IMR-90 (cell line): ENCODE data around the gene PLEKHB1. TPM values are rescaled to one million over a fixed set of nuclear protein-coding genes. Genes with fewer than 3 reads are reported as not detected.

Source experiments
- ATAC-seq: fragments of 200-7000 bp; cut with Tn5 transposase; 2 replicates; pipeline ENCODE4 v1.9.1; 2020; ENCODE audit warnings: low read depth, mild to moderate bottlenecking, moderate library complexity
- BruUV-seq: library from RNA; stranded (reverse); fragments of 400-500 nt; replicated peaks from 2 replicates; lab custom pipeline; 2021; lab: Mats Ljungman, UMichigan
- CTCF ChIA-PET: fragments of 300-600 bp; formaldehyde crosslinking; extraction: SDS; loops from one replicate; lab custom pipeline; 2021; ENCODE audit warnings: antibody characterized with exemption; lab: Yijun Ruan, JAX
- POLR2A ChIA-PET: fragments of 300-600 bp; sonication (Branson Sonifier 250); formaldehyde crosslinking; loops from one replicate; lab custom pipeline; 2022; ENCODE audit warnings: antibody characterized with exemption; ENCODE audit not compliant: unreplicated experiment; lab: Charles Lee
- DNase-seq: peaks from one replicate; pipeline ENCODE4 v3.0.0; 2013
- H2AFZ ChIP-seq: replicated peaks from 2 replicates; pipeline ENCODE3; 2013; ENCODE audit warnings: low read length, mild to moderate bottlenecking; ENCODE audit not compliant: poor library complexity
- H2AK5ac ChIP-seq: 2 replicates; pipeline ENCODE4 v1.6.1; 2013; ENCODE audit warnings: low read depth, low read length, inconsistent platforms
- H2AK9ac ChIP-seq: replicated peaks from 2 replicates; pipeline ENCODE3; 2013; ENCODE audit warnings: mild to moderate bottlenecking, low read depth, low read length, moderate library complexity; ENCODE audit not compliant: poor library complexity
- H2BK120ac ChIP-seq: 2 replicates; pipeline ENCODE4 v1.6.1; 2013; ENCODE audit warnings: low read depth, low read length, inconsistent platforms
- H2BK15ac ChIP-seq: 3 replicates; pipeline ENCODE4 v1.6.1; 2013; ENCODE audit warnings: low read depth, low read length, inconsistent platforms
- H2BK20ac ChIP-seq: 2 replicates; pipeline ENCODE4 v1.6.1; 2013; ENCODE audit warnings: low read depth, mild to moderate bottlenecking, inconsistent platforms, low read length, moderate library complexity
- H2BK5ac ChIP-seq: 2 replicates; pipeline ENCODE4 v1.6.1; 2013; ENCODE audit warnings: mild to moderate bottlenecking, low read depth, low read length, inconsistent platforms; ENCODE audit not compliant: poor library complexity, severe bottlenecking
- H3K14ac ChIP-seq: replicated peaks from 2 replicates; pipeline ENCODE4 v1.6.1; 2013; ENCODE audit warnings: low read depth, low read length, inconsistent platforms
- H3K18ac ChIP-seq: 2 replicates; pipeline ENCODE4 v1.6.1; 2013; ENCODE audit warnings: low read depth, low read length, control low read depth
- H3K23ac ChIP-seq: 2 replicates; pipeline ENCODE4 v1.6.1; 2013; ENCODE audit warnings: low read depth, low read length, inconsistent platforms
- H3K27ac ChIP-seq: 2 replicates; pipeline ENCODE4 v1.5.1; 2013; ENCODE audit warnings: mild to moderate bottlenecking, control low read depth, low read length; ENCODE audit not compliant: insufficient read depth
- H3K27me3 ChIP-seq: 2 replicates; pipeline ENCODE4 v1.6.1; 2013; ENCODE audit warnings: low read length; ENCODE audit not compliant: control insufficient read depth, insufficient read depth
- H3K36me3 ChIP-seq: 2 replicates; pipeline ENCODE4 v1.6.1; 2013; ENCODE audit warnings: low read length, mixed read lengths; ENCODE audit not compliant: control insufficient read depth, insufficient read depth
- H3K4ac ChIP-seq: 2 replicates; pipeline ENCODE4 v1.6.1; 2013; ENCODE audit warnings: low read depth, low read length, inconsistent platforms
- H3K4me1 ChIP-seq: 2 replicates; pipeline ENCODE4 v1.6.1; 2013; ENCODE audit warnings: low read length, mixed read lengths; ENCODE audit not compliant: control insufficient read depth, insufficient read depth
- H3K4me2 ChIP-seq: 2 replicates; pipeline ENCODE4 v1.6.1; 2013; ENCODE audit warnings: low read depth, mild to moderate bottlenecking, control low read depth, low read length, moderate library complexity
- H3K4me3 ChIP-seq: 2 replicates; pipeline ENCODE4 v1.5.1; 2013; ENCODE audit warnings: low read depth, mild to moderate bottlenecking, control low read depth, low read length, moderate library complexity; ENCODE audit not compliant: insufficient read depth
- H3K56ac ChIP-seq: 2 replicates; pipeline ENCODE4 v1.6.1; 2013; ENCODE audit warnings: low read length, inconsistent platforms; ENCODE audit not compliant: insufficient read depth; ENCODE audit errors: extremely low read depth
- H3K79me1 ChIP-seq, 2 experiments: 2 replicates each; pipeline ENCODE4 v1.6.1; 2013; ENCODE audit warnings: low read length in 2 of 2, inconsistent platforms in 1 of 2, low read depth in 1 of 2
- H3K9ac ChIP-seq: 2 replicates; pipeline ENCODE4 v1.6.1; 2013; ENCODE audit warnings: low read depth, low read length, control low read depth
- H3K9me1 ChIP-seq: 2 replicates; pipeline ENCODE4 v1.6.1; 2013; ENCODE audit warnings: low read length, inconsistent platforms; ENCODE audit not compliant: insufficient read depth
- H3K9me3 ChIP-seq: 2 replicates; pipeline ENCODE4 v1.6.1; 2013; ENCODE audit warnings: low read length; ENCODE audit not compliant: control insufficient read depth, insufficient read depth
- H4K20me1 ChIP-seq: 2 replicates; pipeline ENCODE4 v1.6.1; 2013; ENCODE audit warnings: low read length, inconsistent platforms; ENCODE audit not compliant: insufficient read depth
- H4K5ac ChIP-seq: 2 replicates; pipeline ENCODE4 v1.6.1; 2013; ENCODE audit warnings: mild to moderate bottlenecking, low read depth, low read length, control low read depth
- H4K8ac ChIP-seq, 2 experiments: 2 replicates each; pipeline ENCODE4 v1.6.1; 2013; ENCODE audit warnings: low read depth in 2 of 2, low read length in 2 of 2, control low read depth in 1 of 2, inconsistent platforms in 1 of 2
- H4K91ac ChIP-seq: 2 replicates; pipeline ENCODE4 v1.6.1; 2013; ENCODE audit warnings: low read depth, low read length, inconsistent platforms; ENCODE audit not compliant: insufficient read depth
- CEBPB ChIP-seq: IDR thresholded peaks from 2 replicates; pipeline ENCODE4 v1.6.1; 2012; ENCODE audit warnings: low read depth, low read length, improper control_type of control experiment
- FOS ChIP-seq: fragments of 150-350 bp; IDR thresholded peaks from 2 replicates; pipeline ENCODE4 v1.6.1; 2016; ENCODE audit warnings: low read depth, low read length
- MAFK ChIP-seq: IDR thresholded peaks from 2 replicates; pipeline ENCODE4 v1.6.1; 2012; ENCODE audit warnings: low read depth, low read length, improper control_type of control experiment
- NFE2L2 ChIP-seq: fragments of 150-350 bp; IDR thresholded peaks from 2 replicates; pipeline ENCODE4 v1.6.1; 2016; ENCODE audit warnings: low read depth, mild to moderate bottlenecking, low read length
- RCOR1 ChIP-seq: IDR thresholded peaks from 2 replicates; pipeline ENCODE4 v1.6.1; 2012; ENCODE audit warnings: mild to moderate bottlenecking, low read length, improper control_type of control experiment; ENCODE audit not compliant: insufficient replicate concordance
- RFX5 ChIP-seq: IDR thresholded peaks from 2 replicates; pipeline ENCODE4 v1.8.0; 2012; ENCODE audit warnings: low read depth, mild to moderate bottlenecking, low read length, moderate library complexity
- SMC3 ChIP-seq: fragments of 150-350 bp; IDR thresholded peaks from 2 replicates; pipeline ENCODE4 v1.6.1; 2016; ENCODE audit warnings: low read depth, mild to moderate bottlenecking, antibody characterized with exemption, low read length, moderate library complexity
- USF2 ChIP-seq: fragments of 150-350 bp; IDR thresholded peaks from 2 replicates; pipeline ENCODE4 v1.6.1; 2017; ENCODE audit warnings: mild to moderate bottlenecking, antibody characterized with exemption, low read length, low read depth
- WGBS, 2 experiments: methylation state at CpG; one replicate each; pipeline versions ENCODE4 v1.1.5 to v1.1.7; 2013; ENCODE audit warnings: missing lambda C conversion rate in 2 of 2; ENCODE audit not compliant: insufficient read length in 1 of 2; ENCODE audit errors: extremely low coverage in 2 of 2; 5-methylcytosine and 5-hydroxymethylcytosine counted together
- dilution Hi-C: fragments of 300-500 bp; cut with HindIII; formaldehyde crosslinking; loops from one replicate; pipeline ENCODE4 v1.14.3; 2018; ENCODE audit warnings: low sequenced_read_pairs; ENCODE audit not compliant: unreplicated experiment
- in situ Hi-C: fragments of 300-500 bp; cut with MboI; formaldehyde crosslinking; loops from 3 replicates; pipeline ENCODE4 v1.14.3; 2019; ENCODE audit warnings: low sequenced_read_pairs, inconsistent platforms, mixed read lengths
- intact Hi-C: fragments of 100-400 bp; cut with micrococcal nuclease; formaldehyde crosslinking; loops from 2 replicates; pipeline ENCODE4 v1.10.0; 2022
- polyA plus RNA-seq, 3 experiments: library from polyadenylated mRNA; depleted of rRNA; stranded (reverse); fragments of >200 nt; gene quantifications; 2 replicates each; pipeline ENCODE4 v1.2.3, GENCODE V29; 2012; ENCODE audit warnings: low replicate concordance in 1 of 3
- total RNA-seq: library from RNA; depleted of rRNA; stranded (reverse); fragments of >200 nt; gene quantifications from 2 replicates; pipeline ENCODE4 v1.2.3, GENCODE V29; 2012

PLEKHB1 gene
- total and polyA plus RNA-seq, 2 of the 4 experiments (the other 2 are of a cell fraction), result 0.36 to 0.86 TPM

GRCh38 chr11:73648571-73649046, 2.2 kb downstream of the PLEKHB1 start:
- intact Hi-C loops (no loop called here), in situ Hi-C loops (no loop called here), dilution Hi-C loops (no loop called here)
- no peak for DNase-seq
- H2AFZ ChIP-seq, result peak overlapping the region; percentile 33
- no peak overlapping the region for H3K4me2 ChIP-seq
- WGBS, 2 experiments, result no CpG with 5 or more reads among the region's 8 CpGs
- no peak overlapping the region for H3K18ac ChIP-seq
- ChIA-PET CTCF (no interaction called here), POLR2A (no interaction called here)
- no TSS peak for BruUV-seq
- H2AK9ac ChIP-seq, result no peak overlapping the region
- no peak overlapping the region for H2BK5ac ChIP-seq
- peaks cover 2% of the 10 kb centered on the region; the same call in 1 of the 2 replicates for H3K4me1 ChIP-seq
- no peak overlapping the region for H4K5ac ChIP-seq
- TF ChIP-seq RFX5 (no peak), USF2 (no peak), CEBPB (no peak), FOS (no peak), RCOR1 (no peak), NFE2L2 (no peak), MAFK (no peak), SMC3 (no peak)
- H3K36me3 ChIP-seq, result no peaks in the 10 kb centered on the region
- no peak overlapping the region for H2BK20ac ChIP-seq
- no peak overlapping the region for H3K14ac ChIP-seq
- H4K8ac ChIP-seq, result no peak overlapping the region
- no peaks in the 10 kb centered on the region; the same call in 1 of the 2 replicates for H3K9me1 ChIP-seq
- no peak overlapping the region for H2BK15ac ChIP-seq
- H3K23ac ChIP-seq, result no peak overlapping the region
- no peak for ATAC-seq
- H3K4ac ChIP-seq, result no peak overlapping the region
- no peak overlapping the region for H2BK120ac ChIP-seq
- H3K79me1 ChIP-seq, result no peaks in the 10 kb centered on the region
- H4K20me1 ChIP-seq, result no peaks in the 10 kb centered on the region
- H3K9me3 ChIP-seq, result no peaks in the 10 kb centered on the region
- H3K27me3 ChIP-seq, result peaks cover 28% of the 10 kb centered on the region
- no peak overlapping the region for H3K4me3 ChIP-seq
- H2AK5ac ChIP-seq, result no peak overlapping the region
- H3K9ac ChIP-seq, result no peak overlapping the region
- H4K91ac ChIP-seq, result no peak overlapping the region
- H3K56ac ChIP-seq, result no peak overlapping the region
- H3K27ac ChIP-seq, result no peak overlapping the region
